Esophagus squamous epithelium (tissue), 5 donors: ENCODE results near the gene NRARP. TPM values are rescaled to one million over a fixed set of nuclear protein-coding genes. Genes with fewer than 3 reads are reported as not detected.
A peak's percentile ranks its signal among the peaks of the same experiment; 100 is the strongest.

Source experiments
- DNase-seq: peaks from one replicate; lab custom pipeline; 2025; lab: John Stamatoyannopoulos, UW
- H3K27ac ChIP-seq, 4 donors: fragments of 200-600 bp; sonication (generic); one replicate each; pipeline ENCODE4 v1.5.1; 2016 to 2019; ENCODE audit warnings: mild to moderate bottlenecking in 1 of 4
- H3K27me3 ChIP-seq, 4 donors: fragments of 200-600 bp; sonication (generic); 1 replicate in 3 of 4; 2 replicates in 1 of 4; pipeline versions ENCODE4 v1.5.1 to v1.6.0; 2017 to 2021; ENCODE audit warnings: antibody characterized with exemption in 1 of 4
- H3K36me3 ChIP-seq, 3 donors: fragments of 200-600 bp; sonication (generic); one replicate each; pipeline ENCODE4 v1.5.1; 2016 to 2019
- H3K4me1 ChIP-seq, 3 donors: fragments of 200-600 bp; sonication (generic); one replicate each; pipeline ENCODE4 v1.5.1; 2017 to 2019
- H3K4me3 ChIP-seq, 4 donors: fragments of 200-600 bp; sonication (generic); 1 replicate in 3 of 4; 2 replicates in 1 of 4; pipeline ENCODE4 v1.5.1; 2016 to 2019; ENCODE audit warnings: mild to moderate bottlenecking in 2 of 4, moderate library complexity in 1 of 4
- H3K9me3 ChIP-seq, 3 donors: fragments of 200-600 bp; sonication (generic); one replicate each; pipeline ENCODE4 v1.5.1; 2016 to 2019
- POLR2A ChIP-seq, 4 donors: fragments of 450-650 bp; IDR thresholded peaks; one replicate each; pipeline ENCODE4 v1.6.1; 2017; ENCODE audit warnings: antibody characterized with exemption in 4 of 4, mild to moderate bottlenecking in 4 of 4, moderate library complexity in 3 of 4
- WGBS, 2 donors: methylation state at CpG; one replicate each; pipeline ENCODE4 v1.1.5; 2018; 5-methylcytosine and 5-hydroxymethylcytosine counted together
- intact Hi-C: fragments of 100-400 bp; cut with DNase I; formaldehyde crosslinking; loops from one replicate; pipeline ENCODE4 v1.15.0; 2022
- total RNA-seq, 4 donors: library from RNA; depleted of rRNA; stranded (reverse); fragments of >200 nt; gene quantifications; one replicate each; pipeline ENCODE4 v1.1.0, GENCODE V29; 2016
- TF ChIP-seq, protein P1 (sequence below), 6 experiments: fragments of 450-650 bp in 4 of 6; fragments of 200-600 bp in 2 of 6; sonication (generic) in 2 of 6; IDR thresholded peaks; one replicate each; pipeline ENCODE4 v1.5.1; 2016 to 2019; ENCODE audit warnings: antibody characterized with exemption in 6 of 6, mild to moderate bottlenecking in 4 of 6, moderate library complexity in 4 of 6
- donor health status: DM: yes; HTN: yes; CAD: no.

NRARP gene
- total RNA-seq, 4 donors from 2014 or later: 19.6 to 33.9 (median 27.5) TPM

DNA sequence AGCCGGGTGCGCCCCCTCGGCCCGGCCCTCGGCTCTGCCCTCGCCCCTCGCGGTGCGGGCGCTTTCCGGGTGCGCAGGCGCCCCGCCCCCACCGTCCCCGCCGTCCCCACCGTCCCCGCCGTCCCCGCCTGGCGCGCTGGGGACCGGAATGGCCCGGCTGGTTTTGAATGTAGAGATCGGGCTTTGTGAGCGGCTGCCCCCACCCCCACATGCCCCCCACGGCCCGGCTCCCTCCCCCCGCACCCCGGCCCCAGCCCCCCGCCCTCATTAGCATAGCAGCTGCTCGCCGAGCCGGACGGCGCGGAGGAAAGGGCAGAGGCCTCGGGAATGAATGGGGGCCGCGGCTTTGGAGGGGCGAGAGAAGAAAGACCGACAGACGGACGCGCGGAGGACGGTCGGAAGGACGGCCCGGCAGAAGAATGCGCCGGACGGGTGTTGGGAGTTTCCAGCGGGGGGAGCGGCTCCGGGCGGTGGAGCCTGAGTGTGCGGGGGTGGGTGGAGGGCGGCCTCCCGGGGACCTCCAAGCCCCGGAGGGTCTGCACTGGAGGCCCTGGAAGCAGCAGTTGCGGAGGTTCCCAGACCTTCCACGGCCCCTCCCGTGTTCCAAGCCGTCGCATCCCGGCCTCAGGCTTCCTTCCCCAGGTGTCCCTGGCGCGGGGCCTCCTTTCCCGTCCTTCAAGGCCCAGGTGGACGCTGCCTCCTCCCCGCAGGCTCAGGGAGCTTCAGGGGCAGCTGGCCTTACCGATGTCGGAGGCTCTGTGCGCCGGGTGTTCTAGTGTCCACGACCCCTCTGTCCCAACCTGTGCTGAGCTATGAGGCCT lies 6.0 kb downstream of the NRARP start:
- intact Hi-C loops: loop anchor here (5.0 to 10.0 kb wide), 2 partner anchors 111 to 139 kb away; no protein-coding TSS in a partner anchor
- peak overlapping the region; percentile 56 to 85 (median 76) for H3K27ac ChIP-seq
- peak overlapping the region; percentile 29 to 71 (median 50) for H3K4me3 ChIP-seq
- 24 to 27% methylated on average over 11 to 30 of the region's 78 CpGs for WGBS, 2 donors
- TF ChIP-seq, protein P1, sequence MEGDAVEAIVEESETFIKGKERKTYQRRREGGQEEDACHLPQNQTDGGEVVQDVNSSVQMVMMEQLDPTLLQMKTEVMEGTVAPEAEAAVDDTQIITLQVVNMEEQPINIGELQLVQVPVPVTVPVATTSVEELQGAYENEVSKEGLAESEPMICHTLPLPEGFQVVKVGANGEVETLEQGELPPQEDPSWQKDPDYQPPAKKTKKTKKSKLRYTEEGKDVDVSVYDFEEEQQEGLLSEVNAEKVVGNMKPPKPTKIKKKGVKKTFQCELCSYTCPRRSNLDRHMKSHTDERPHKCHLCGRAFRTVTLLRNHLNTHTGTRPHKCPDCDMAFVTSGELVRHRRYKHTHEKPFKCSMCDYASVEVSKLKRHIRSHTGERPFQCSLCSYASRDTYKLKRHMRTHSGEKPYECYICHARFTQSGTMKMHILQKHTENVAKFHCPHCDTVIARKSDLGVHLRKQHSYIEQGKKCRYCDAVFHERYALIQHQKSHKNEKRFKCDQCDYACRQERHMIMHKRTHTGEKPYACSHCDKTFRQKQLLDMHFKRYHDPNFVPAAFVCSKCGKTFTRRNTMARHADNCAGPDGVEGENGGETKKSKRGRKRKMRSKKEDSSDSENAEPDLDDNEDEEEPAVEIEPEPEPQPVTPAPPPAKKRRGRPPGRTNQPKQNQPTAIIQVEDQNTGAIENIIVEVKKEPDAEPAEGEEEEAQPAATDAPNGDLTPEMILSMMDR (IDR thresholded peaks at IDR 0.05): no peak
- no peak for TF ChIP-seq POLR2A (IDR thresholded peaks at IDR 0.05)
- H3K36me3 ChIP-seq: peaks cover 0 to 15% (median 0%) of the 10 kb centered on the region in 3 donors
- H3K27me3 ChIP-seq: peaks cover 0 to 91% (median 4%) of the 10 kb centered on the region in 4 donors
- peaks cover 33 to 76% (median 34%) of the 10 kb centered on the region in 3 donors for H3K4me1 ChIP-seq
- no peak for DNase-seq
- H3K9me3 ChIP-seq: peaks cover 0 to 7% (median 5%) of the 10 kb centered on the region in 3 donors

DNA sequence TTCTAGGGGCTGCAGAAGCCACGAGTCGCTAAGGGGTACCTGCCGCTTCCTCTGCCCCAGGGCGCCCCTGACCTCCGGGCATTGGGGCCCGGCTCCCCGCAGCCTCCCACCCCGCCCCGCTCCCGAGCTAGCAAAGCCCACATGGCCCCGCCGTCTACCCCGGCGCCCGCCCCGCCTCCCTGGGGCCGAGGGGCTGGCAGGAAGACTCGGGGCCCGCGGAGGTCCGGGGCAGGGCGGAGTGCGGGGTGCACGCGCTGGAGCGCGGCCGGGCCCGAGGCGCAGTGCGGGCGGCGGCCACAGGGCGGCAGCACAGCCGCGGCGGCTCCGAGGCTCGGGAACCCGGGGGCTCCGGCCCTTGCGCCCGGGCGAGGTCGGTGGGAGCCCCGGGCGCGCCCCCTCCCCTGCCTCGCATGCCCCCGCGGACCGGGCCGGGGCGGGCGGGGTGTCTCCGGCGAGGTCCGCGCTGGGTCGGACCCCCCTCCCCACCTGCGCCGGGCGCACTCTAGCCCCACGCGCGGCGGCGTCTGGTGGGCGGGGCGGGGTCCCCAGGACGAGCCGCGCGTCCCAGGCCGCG lies 6.7 kb downstream of the NRARP start:
- no peak for TF ChIP-seq POLR2A (IDR thresholded peaks at IDR 0.05)
- TF ChIP-seq, protein P1 (IDR thresholded peaks at IDR 0.05): peak; percentile 9 to 94 (median 84)
- H3K36me3 ChIP-seq: peaks cover 0 to 15% (median 0%) of the 10 kb centered on the region in 3 donors
- peaks cover 0 to 7% (median 5%) of the 10 kb centered on the region in 3 donors for H3K9me3 ChIP-seq
- H3K27me3 ChIP-seq: peaks cover 0 to 84% (median 4%) of the 10 kb centered on the region in 4 donors
- peak overlapping the region in 3 of 4 donors; percentile 56 to 85 (median 83) for H3K27ac ChIP-seq
- intact Hi-C loops: loop anchor here (5.0 to 10.0 kb wide), 2 partner anchors 112 to 139 kb away; no protein-coding TSS in a partner anchor
- peaks cover 27 to 69% (median 30%) of the 10 kb centered on the region in 3 donors for H3K4me1 ChIP-seq
- WGBS, 2 donors: 0% methylated on average over 2 of the region's 76 CpGs; no CpG with 5 or more reads in 1 of the 2 donors
- DNase-seq: no peak
- peak overlapping the region; percentile 29 to 71 (median 50) for H3K4me3 ChIP-seq

DNA sequence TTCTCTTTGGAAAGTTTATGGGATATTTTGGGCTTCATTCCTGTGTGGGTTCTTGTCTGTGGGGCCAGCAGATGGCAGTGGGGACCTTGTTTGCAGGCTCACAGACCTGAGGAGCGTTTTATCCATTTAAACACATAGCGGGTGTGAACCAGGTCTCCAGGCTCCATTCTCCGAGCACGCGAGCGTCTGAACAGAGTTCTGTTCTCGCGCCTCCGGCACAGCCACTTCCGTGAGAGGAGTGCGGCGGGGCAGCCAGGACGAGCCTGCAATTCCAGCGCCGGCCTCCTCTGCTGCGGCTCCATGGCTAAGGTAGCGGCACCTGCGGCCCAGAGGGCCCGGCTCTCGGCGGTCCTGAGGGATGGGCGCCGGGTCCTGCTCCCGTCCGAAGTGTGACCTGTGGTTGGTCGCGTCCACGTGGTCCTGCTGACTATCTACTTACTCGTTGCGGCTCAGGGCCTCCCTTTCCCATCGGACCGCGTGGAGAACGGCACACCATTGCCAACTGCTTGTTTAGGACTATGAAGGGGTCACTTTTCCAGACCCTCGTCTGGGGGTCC lies 7.3 kb downstream of the NRARP start:
- peaks cover 21 to 63% (median 25%) of the 10 kb centered on the region in 3 donors for H3K4me1 ChIP-seq
- peaks cover 0 to 78% (median 4%) of the 10 kb centered on the region in 4 donors for H3K27me3 ChIP-seq
- 22% methylated on average over 6 to 21 of the region's 35 CpGs for WGBS, 2 donors
- H3K27ac ChIP-seq: peak overlapping the region in 1 of 4 donors; percentile 85
- intact Hi-C loops: loop anchor here (5.0 to 10.0 kb wide), 2 partner anchors 113 to 140 kb away; no protein-coding TSS in a partner anchor
- H3K9me3 ChIP-seq: peaks cover 0 to 7% (median 5%) of the 10 kb centered on the region in 3 donors
- H3K4me3 ChIP-seq: peak overlapping the region; percentile 29 to 71 (median 50)
- H3K36me3 ChIP-seq: peaks cover 0 to 15% (median 0%) of the 10 kb centered on the region in 3 donors
- no peak for DNase-seq
- TF ChIP-seq, protein P1 (IDR thresholded peaks at IDR 0.05): peak in 2 of 6 experiments; percentile 18 to 29
- TF ChIP-seq POLR2A (IDR thresholded peaks at IDR 0.05): no peak

- H3K9me3 ChIP-seq: peaks cover 0 to 7% (median 5%) of the 10 kb centered on the region in 3 donors
- intact Hi-C loops: loop anchor here (10.0 kb wide), 1 partner anchor 141 kb away; no protein-coding TSS in a partner anchor
- no peak overlapping the region for H3K27ac ChIP-seq
- peak overlapping the region in 3 of 4 donors; percentile 8 to 24 (median 11) for H3K4me3 ChIP-seq
- H3K27me3 ChIP-seq: peaks cover 0 to 73% (median 2%) of the 10 kb centered on the region in 4 donors
- TF ChIP-seq POLR2A (IDR thresholded peaks at IDR 0.05): no peak
- TF ChIP-seq, protein P1 (IDR thresholded peaks at IDR 0.05): no peak
- 26 to 37% methylated on average over 10 of the region's 11 CpGs for WGBS, 2 donors
- H3K36me3 ChIP-seq: peaks cover 0 to 12% (median 0%) of the 10 kb centered on the region in 3 donors
- DNase-seq: no peak
- H3K4me1 ChIP-seq: peaks cover 21 to 57% (median 22%) of the 10 kb centered on the region in 3 donors
These were observed 7.9 kb downstream of the NRARP start for GRCh38 chr9:137294091-137294680.
